ENCODE results near the gene LAIR1.

Gene LAIR1

DNA sequence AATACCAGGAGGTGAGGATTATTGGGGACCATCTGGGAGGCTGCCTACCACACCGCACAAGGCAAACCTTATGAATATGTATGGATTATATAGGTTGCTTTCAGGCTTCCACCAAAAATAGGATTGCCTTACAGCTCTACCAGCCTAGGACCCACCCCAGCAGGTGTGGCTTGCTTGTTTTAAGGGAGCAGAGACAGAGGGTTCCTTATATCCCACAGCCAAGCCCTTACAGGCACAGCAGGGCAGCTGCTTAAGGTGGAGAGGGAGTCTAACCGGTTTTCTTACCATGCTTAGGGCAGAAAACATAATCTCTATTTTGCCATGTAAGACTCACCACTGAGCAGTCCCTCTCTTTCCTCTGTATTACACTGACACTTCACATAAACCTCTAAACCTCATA is 34.5 kb upstream of the LAIR1 start:
- TF ChIP-seq, protein P1, sequence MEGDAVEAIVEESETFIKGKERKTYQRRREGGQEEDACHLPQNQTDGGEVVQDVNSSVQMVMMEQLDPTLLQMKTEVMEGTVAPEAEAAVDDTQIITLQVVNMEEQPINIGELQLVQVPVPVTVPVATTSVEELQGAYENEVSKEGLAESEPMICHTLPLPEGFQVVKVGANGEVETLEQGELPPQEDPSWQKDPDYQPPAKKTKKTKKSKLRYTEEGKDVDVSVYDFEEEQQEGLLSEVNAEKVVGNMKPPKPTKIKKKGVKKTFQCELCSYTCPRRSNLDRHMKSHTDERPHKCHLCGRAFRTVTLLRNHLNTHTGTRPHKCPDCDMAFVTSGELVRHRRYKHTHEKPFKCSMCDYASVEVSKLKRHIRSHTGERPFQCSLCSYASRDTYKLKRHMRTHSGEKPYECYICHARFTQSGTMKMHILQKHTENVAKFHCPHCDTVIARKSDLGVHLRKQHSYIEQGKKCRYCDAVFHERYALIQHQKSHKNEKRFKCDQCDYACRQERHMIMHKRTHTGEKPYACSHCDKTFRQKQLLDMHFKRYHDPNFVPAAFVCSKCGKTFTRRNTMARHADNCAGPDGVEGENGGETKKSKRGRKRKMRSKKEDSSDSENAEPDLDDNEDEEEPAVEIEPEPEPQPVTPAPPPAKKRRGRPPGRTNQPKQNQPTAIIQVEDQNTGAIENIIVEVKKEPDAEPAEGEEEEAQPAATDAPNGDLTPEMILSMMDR (IDR thresholded peaks at IDR 0.05; ENCODE audit: insufficient read depth, low read length): no peak
- TF ChIP-seq GABPA (IDR thresholded peaks at IDR 0.05; ENCODE audit: low read depth) (no peak), POLR2AphosphoS5 (IDR thresholded peaks at IDR 0.05; ENCODE audit: low read depth) (no peak), SPI1 (IDR thresholded peaks at IDR 0.05; ENCODE audit: borderline replicate concordance, low read depth) (no peak)
- TF ChIP-seq, protein P2, sequence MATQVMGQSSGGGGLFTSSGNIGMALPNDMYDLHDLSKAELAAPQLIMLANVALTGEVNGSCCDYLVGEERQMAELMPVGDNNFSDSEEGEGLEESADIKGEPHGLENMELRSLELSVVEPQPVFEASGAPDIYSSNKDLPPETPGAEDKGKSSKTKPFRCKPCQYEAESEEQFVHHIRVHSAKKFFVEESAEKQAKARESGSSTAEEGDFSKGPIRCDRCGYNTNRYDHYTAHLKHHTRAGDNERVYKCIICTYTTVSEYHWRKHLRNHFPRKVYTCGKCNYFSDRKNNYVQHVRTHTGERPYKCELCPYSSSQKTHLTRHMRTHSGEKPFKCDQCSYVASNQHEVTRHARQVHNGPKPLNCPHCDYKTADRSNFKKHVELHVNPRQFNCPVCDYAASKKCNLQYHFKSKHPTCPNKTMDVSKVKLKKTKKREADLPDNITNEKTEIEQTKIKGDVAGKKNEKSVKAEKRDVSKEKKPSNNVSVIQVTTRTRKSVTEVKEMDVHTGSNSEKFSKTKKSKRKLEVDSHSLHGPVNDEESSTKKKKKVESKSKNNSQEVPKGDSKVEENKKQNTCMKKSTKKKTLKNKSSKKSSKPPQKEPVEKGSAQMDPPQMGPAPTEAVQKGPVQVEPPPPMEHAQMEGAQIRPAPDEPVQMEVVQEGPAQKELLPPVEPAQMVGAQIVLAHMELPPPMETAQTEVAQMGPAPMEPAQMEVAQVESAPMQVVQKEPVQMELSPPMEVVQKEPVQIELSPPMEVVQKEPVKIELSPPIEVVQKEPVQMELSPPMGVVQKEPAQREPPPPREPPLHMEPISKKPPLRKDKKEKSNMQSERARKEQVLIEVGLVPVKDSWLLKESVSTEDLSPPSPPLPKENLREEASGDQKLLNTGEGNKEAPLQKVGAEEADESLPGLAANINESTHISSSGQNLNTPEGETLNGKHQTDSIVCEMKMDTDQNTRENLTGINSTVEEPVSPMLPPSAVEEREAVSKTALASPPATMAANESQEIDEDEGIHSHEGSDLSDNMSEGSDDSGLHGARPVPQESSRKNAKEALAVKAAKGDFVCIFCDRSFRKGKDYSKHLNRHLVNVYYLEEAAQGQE (IDR thresholded peaks at IDR 0.05; ENCODE audit: insufficient replicate concordance, low read depth): no peak

DNA sequence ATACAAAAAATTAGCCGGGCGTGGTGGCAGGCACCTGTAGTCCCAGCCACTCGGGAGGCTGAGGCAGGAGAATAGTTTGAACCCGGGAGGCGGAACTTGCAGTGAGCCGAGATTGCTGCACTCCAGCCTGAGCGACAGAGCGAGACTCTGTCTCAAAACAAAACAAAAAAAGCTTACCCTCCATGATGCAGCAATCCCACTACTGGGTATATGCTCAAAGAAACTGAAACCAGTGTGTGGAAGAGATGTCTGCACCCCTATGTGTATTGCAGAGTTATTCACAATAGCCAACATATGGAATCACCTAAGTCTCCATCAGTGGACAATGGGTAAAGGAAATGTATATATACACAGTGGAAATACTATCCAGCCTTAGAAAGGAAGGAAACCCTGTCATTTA is 31.0 kb upstream of the LAIR1 start:
- no peak for DNase-seq (ENCODE audit: low read depth in 1 of 2, low spot score in 1 of 2)
- no peaks in the 10 kb centered on the region for H3K27me3 ChIP-seq (ENCODE audit: insufficient read depth, poor library complexity, severe bottlenecking)
- no peak for TF ChIP-seq GABPA (IDR thresholded peaks at IDR 0.05; ENCODE audit: low read depth)
- TF ChIP-seq, protein P2 (IDR thresholded peaks at IDR 0.05; ENCODE audit: insufficient replicate concordance, low read depth): no peak
- TF ChIP-seq POLR2AphosphoS5 (IDR thresholded peaks at IDR 0.05; ENCODE audit: low read depth): no peak
- TF ChIP-seq, protein P1 (IDR thresholded peaks at IDR 0.05; ENCODE audit: insufficient read depth, low read length): no peak
- no peak for TF ChIP-seq SPI1 (IDR thresholded peaks at IDR 0.05; ENCODE audit: borderline replicate concordance, low read depth)
- H3K27ac ChIP-seq (replicated peaks): no peak overlapping the region
- no peak overlapping the region for H3K4me3 ChIP-seq (replicated peaks; ENCODE audit: insufficient read depth, low read length)

More for the DNA sequence above, 34.5 kb upstream of the LAIR1 start:
- Histone ChIP-seq H3K27ac (replicated peaks) (no peak overlapping the region), H3K27me3 (ENCODE audit: insufficient read depth, poor library complexity, severe bottlenecking) (no peaks in the 10 kb centered on the region), H3K4me3 (replicated peaks; ENCODE audit: insufficient read depth, low read length) (no peak overlapping the region)
- DNase-seq (ENCODE audit: low read depth in 1 of 2, low spot score in 1 of 2): no peak

DNA sequence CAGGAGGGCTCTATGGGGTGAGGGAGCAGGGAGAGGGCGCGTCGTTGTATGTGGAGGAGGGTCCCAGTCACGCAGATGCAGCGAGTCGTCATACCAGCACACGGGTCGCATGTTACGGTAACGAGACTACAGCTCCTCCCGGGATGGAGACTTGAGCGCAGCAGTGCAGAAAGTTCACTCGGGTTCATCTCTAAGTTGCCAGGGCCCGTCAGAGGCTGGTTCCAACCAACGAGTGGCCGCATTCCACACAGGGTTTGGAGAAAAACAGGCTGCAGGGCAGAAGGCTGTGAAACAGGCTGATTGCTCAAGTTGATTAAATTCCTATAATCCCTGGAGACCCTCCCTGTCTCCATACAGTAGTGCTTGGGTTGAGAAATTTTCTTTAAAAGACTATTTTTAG is 28.6 kb upstream of the LAIR1 start:
- no peak for DNase-seq (ENCODE audit: low read depth in 1 of 2, low spot score in 1 of 2)
- TF ChIP-seq, protein P2 (IDR thresholded peaks at IDR 0.05; ENCODE audit: insufficient replicate concordance, low read depth): no peak
- TF ChIP-seq POLR2AphosphoS5 (IDR thresholded peaks at IDR 0.05; ENCODE audit: low read depth) (no peak), GABPA (IDR thresholded peaks at IDR 0.05; ENCODE audit: low read depth) (no peak), SPI1 (IDR thresholded peaks at IDR 0.05; ENCODE audit: borderline replicate concordance, low read depth) (no peak)
- TF ChIP-seq, protein P1 (IDR thresholded peaks at IDR 0.05; ENCODE audit: insufficient read depth, low read length): no peak
- Histone ChIP-seq H3K27me3 (ENCODE audit: insufficient read depth, poor library complexity, severe bottlenecking) (no peaks in the 10 kb centered on the region), H3K4me3 (replicated peaks; ENCODE audit: insufficient read depth, low read length) (no peak overlapping the region), H3K27ac (replicated peaks) (no peak overlapping the region)

Data from HL-60 (cell line).